GM21390 (cell line): ENCODE results near the gene LIG3.
"Not testable (repeated sequence)": the region's sequence is repeated elsewhere in the genome, so short reads cannot be mapped to it uniquely, and the experiment has no call there.

Experiments used
- ATAC-seq: cut with Tn5 transposase; IDR thresholded peaks from one replicate; pipeline ENCODE4 v1.9.1; 2021; ENCODE audit not compliant: unreplicated experiment

Gene LIG3

DNA sequence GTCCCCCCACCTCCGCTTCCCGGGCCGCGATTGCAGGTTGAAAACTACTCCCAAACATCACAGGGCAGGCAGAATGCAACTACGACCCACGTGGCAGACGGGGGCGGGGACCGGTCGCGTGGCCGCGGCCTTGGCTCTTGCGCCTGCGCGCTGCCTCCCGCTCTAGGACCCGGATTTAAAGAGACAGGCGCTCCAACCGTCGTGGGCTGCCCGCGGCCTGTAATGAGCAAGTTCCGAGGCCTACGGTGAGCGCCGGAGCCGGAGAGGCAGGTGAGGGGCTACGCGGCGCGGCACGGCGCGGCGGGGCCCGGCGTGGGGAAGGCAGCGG lies at the start of gene LIG3:
TSS of gene LIG3 (plus strand) at position 160 of the 328 bp plus-strand sequence. CDS start 2,494 bp downstream, outside the sequence.
- peak; percentile 80 for ATAC-seq

DNA sequence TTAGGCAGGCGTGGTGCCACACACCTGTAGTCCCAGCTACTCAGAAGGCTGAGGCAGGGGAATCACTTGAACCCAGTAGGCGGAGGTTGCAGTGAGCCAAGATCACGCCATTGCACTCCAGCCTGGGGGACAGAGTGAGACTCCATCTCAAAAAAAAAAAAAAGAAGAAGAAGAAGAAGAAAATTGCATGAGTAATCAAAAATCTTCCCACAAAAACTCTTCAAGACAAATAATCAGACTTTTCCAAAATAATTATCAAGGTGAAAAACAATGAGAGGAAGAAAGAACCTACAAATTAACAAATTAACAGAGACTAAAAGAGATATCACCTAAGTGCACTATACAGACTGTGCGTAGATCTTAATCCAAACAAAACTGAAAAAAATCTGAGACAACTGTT lies 29.5 kb upstream of the LIG3 start:
- not testable (repeated sequence) for ATAC-seq

DNA sequence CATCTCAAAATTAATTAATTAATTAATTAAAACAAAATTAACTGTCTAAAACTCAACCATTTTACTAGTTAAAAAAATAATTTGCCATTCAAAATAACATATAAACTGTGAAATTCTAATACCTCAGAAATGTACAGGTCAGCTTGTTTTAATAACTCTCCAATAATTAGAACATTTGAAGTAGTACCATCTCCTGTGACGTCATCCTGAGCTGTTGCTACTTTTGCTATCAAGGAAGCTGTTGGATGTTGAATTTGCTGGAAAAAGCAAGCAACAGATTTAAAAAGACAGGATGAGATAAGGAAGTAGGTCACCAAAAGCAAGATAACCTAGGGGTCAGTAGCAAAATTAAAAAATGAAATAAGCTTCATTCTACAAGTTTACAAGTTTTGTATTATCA lies 21.9 kb upstream of the LIG3 start:
- ATAC-seq: no peak

DNA sequence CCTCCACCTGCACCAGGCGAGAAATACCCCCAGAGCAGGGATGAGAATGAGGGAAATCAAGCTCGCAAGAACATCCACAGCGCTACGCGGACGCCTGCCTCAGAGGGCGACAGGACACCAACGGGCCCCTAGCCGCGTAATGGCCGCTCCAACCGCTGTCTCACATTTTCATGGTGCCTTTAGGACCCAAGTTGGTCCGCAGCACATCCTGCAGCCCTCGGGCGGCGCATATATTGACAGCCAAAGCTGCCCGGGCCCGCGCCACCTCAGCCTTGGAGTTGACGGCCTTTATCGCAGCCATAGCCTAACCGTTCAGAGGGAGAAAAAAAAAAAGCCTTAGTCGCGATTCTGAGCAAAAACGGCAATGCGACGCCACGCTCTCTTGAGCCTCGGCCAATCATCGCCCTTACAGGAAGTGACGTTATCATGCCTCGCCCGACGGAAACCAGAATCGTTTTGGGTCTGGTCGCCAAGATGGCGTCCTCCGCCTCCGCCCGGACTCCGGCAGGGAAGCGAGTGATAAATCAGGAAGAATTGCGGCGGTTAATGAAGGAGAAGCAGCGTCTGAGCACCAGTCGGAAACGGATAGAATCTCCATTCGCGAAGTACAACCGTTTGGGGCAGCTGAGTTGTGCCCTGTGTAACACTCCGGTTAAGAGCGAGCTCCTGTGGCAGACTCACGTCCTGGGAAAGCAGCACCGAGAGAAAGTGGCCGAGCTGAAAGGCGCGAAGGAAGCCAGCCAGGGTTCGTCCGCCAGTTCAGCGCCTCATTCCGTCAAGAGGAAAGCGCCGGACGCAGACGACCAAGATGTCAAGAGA lies 19.0 kb upstream of the LIG3 start, which contains the start of the genes CCT6B and ZNF830:
TSS of gene CCT6B (minus strand) at position 368 of the 819 bp plus-strand sequence. CDS start at position 301, 67 bp downstream.
TSS of gene ZNF830 (plus strand) at position 448 of the 819 bp plus-strand sequence. CDS start at position 475, 27 bp downstream.
- ATAC-seq: peak; percentile 80

DNA sequence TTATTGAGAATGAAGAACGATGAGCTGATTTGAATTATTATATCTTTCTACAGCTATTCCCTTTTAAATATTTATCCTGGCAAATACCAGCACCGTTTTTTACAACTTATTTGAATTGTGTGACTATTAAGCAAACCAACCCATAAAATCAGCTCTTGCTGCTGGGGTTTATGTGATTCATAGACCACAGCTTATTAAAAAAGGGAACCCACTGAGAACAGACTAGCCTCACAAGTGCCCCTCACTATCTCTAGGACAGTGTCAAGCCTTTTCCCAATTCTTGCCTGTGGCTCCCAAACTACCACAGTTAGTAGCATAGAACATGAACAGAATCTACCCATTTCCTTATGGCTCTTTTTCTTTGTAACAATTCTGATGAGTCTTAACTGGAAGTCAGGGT lies 6.1 kb upstream of the LIG3 start:
- no peak for ATAC-seq

DNA sequence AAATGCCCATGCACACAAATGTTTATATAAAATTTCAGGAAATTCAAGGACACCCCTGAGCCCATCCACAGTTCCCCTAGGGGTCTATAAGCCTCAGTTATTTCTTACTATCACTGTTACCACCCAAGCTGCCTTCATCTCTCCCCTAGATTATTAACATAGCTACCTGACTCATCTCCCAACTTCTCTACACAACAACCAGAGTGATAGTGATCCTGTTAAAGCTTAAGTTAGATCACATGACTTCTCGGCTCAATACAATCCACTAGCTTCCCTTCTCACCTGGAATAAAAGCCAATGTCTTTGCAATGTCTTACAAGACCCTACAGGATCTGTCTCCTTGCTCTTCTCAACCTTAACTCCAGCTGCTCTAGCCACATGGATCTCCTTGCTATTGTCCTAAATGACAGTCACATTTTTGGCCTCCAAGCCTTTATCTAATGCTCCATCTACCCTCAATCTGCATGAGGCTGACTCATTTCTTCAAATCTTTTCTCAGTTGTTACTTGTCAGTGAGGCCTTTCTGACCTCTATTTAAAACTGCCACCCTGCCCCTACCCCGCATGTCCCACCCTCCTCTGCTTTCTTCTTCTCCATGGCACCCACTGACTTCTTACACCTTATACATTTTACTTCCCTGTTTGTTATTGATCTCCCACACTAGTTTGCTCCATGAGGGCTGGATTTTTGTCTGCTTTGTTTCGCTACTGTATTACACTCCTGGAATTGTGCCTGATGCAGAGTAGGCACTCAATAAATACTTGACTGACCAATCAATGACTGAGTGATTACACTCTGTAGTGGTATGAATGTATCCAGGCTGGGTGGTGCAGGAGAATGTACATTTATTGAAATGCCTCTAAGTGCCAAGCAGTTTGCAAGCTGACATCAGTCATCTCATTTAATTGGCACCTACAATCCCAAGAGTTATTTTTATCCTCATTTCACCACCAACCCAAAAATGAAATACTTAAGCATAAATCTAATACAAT lies 5.2 kb upstream of the LIG3 start:
- ATAC-seq: no peak

DNA sequence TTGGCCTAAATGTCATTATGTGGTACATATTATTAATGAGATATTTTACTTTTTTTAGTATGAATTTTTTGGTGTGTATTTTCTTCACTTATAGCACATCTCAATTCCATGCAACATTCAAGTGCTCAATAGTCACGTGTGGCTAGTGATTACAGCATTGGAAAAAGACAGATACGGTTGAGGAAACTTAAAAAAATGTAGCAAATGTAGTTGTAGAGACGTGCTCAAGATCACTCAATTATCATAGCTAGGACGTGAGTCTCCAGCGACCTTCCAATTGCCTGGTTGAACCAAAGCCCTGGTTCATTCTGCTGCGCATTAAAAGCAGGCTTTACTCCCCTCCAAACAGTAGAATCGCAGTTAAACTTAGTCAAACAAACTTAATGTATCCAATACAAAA lies 1.2 kb upstream of the LIG3 start:
- no peak for ATAC-seq

DNA sequence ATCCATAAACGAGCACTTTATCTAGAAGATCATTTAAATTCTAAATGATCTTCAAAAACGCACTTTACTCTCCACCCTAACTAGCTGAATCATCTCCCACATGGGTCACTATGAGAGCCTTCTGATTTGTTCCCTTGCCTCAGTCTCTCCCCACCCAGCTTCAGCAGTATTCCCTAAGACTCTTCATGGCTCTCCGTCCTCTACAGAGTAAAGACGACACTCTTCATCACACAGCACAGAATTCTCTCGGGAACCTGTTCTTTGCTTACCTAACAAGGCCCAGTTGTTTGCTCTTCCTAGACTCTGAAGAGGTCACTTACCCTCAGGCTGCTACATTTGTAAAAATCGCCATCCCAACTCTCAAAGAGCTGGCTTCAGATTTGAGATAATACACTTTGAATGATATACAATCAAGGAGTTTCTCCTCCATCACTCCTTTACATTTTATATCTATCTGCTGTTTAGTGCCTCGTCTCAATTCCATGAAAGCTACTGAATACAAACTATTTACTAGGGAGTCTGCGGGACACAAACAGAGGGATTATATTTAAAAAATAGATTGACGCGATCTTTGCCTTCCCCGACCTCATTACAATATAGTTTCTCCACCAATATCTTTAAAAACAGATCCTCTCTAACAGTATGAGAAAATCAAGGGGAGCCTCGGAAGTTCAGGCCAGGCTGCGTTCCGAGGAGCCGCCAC lies 511 bp upstream of the LIG3 start:
- no peak for ATAC-seq

DNA sequence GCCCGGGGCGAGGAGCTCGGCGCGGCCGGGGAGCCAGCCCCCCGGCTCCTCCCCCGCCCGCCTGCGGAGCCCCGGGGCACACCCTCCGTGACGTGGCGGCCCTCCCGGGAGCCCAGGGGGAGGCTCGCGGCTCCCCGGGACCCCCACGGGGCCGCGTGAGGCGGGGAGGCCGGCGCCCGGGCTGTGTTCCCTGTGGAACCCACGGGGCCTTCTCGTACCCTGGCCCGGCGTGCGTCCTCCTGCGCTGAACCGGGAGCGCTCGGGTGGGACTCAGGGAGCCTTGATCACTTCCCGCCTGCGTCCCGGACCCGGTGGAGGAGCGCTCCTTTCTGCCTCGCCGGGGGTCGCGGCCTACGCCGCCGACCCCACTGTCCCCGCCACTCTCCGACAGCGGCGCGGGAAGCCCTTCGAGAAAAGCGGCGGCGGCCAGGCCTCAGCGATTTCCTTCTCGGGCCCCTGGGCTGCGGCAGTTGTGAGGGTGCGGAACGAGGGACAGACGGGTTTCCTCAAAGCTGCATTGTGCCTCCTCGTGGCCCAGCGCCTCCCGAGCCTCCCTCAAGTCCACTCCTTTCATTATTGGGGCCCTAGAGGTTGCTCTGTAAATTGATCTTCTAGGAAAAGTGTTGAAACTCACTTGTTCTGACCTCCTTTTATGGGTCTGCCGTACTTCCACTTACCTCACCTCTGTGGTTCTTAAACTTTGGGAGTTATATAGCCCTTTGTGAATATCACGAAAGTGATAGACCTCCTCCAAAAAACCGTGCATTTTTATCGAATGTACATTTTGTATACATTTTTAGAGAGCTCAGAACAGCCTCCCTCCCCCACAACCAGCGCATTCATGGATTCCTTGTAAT lies 597 bp downstream of the LIG3 start:
- ATAC-seq: peak; percentile 80

DNA sequence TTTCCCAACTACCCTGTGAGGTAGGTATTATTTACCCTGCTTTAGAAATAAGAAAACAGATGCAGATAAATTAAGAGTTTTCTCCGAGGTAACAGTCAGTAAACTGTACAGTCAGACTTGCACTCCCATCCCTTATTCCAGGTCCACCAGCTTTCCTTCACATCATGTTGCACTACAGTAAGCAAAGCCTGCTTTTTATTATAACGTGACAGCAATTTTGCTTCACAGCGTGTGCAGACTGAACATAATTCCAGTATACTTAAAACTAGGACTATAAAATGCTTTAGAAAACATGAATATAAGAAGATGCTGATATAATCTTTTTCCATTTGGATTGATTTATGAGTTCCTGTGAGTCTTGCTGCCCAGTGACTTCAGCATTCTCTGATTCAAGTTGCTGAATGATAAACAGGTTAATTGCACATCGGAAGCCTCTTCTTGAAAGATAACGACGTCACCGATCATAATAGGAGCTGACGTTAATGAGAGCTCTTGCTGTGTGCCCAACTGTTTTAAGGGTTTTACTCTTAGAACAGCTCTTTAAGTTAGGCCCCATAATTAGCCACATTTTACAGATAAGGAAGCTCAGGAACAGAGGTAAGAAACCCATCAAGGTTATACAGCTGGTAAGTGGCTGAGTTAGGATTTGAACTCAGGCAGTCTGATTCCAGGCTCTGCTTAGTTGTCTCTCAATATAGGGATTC lies 1.4 kb downstream of the LIG3 start:
- ATAC-seq: no peak

DNA sequence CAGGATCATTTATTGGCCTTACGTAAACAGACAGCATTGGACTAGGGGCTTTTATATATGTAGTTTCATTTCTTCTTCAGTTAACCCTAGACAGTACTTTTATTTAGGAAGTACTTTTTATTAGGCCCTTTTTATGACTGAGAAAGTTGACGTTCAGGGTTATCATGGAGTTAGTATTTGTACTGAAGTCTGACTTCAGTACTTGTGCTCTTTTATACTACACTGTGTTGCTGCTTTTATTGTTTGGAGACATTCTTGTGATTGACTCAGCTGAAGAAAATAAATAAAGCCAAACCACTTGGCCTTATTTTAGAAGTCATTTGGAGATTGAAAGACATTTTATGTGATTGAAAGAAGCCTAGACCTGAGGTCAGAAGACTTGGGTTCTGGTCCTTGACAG lies 6.9 kb downstream of the LIG3 start:
- no peak for ATAC-seq

DNA sequence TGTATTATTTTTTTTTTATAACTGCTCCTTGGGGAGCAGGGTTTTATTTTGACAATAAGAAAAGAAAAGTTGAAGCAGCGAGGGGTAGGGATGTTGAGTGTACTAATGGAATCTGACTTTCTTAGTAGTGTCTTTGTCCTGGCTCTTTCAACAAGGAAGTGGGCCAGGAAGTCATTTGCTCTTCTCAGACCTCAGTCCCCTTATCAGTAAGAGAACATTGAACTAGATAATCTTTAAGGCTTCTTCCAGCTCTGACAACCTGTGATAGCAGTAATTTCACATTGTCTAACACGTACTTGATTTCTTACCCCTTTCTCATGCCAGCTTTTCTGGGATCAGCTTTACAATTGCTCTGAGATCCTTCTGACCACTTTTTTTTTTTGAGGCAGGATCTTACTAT lies 8.3 kb downstream of the LIG3 start:
- no peak for ATAC-seq

DNA sequence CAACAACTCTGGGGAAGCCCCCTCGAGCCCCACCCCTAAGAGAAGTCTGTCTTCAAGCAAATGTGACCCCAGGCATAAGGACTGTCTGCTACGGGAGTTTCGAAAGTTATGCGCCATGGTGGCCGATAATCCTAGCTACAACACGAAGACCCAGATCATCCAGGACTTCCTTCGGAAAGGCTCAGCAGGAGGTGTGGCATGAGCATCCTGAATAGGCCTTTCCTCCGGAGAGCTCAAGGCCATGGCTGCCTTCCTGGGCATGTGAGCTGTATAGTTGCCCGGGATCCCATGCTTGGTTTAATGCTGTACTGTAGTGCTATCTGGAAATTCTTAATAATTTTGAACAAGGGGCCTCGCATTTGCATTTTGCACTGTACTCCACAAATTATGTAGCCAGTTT lies 9.2 kb downstream of the LIG3 start:
- ATAC-seq: no peak

DNA sequence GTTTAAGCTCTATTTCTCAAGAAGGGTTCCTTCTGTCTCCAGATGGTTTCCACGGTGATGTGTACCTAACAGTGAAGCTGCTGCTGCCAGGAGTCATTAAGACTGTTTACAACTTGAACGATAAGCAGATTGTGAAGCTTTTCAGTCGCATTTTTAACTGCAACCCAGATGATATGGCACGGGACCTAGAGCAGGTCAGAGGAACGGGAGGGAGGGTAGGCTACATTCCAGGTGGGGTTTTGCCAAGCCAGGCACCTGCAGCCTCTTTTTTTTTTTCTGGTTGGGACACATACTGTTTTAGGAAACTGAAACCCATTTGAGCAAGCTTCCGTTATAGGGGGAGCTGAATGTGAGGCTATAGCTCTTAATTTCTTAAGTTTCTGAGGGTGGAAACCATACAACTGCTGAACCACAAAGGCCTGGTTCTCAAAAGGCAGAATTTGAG lies 10.6 kb downstream of the LIG3 start:
- ATAC-seq: no peak

DNA sequence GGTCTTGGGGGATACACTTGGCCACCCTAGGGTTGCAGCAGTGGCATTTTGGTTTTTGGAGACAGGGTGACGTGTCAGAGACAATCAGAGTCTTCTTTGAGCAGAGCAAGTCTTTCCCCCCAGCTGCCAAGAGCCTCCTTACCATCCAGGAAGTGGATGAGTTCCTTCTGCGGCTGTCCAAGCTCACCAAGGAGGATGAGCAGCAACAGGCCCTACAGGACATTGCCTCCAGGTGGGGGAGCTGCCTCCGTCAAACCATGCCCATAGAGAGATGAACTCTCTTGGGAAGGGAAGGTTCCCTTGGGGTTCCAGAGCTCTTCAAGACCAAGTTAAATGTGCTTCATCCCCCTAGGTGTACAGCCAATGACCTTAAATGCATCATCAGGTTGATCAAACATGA lies 11.3 kb downstream of the LIG3 start:
- ATAC-seq: no peak

DNA sequence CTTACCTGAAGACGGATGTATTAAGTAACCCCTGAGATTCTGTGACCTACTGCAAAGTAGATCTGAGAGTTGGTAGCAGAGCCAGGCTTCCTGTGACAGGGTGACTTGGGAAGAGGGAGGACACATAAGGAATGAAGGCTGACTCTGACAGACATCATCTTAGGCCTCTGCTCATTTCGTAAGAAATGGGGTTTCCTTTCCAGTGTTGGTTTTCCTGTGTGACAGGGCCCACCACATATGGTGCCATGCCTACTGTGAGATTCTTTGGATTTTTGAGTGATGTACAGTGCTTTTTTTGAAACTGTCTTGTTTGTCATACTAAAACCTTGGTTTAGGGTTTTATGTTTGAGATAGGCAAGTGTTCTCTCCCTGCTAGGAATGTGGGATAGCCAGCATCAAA lies 12.7 kb downstream of the LIG3 start:
- ATAC-seq: no peak

DNA sequence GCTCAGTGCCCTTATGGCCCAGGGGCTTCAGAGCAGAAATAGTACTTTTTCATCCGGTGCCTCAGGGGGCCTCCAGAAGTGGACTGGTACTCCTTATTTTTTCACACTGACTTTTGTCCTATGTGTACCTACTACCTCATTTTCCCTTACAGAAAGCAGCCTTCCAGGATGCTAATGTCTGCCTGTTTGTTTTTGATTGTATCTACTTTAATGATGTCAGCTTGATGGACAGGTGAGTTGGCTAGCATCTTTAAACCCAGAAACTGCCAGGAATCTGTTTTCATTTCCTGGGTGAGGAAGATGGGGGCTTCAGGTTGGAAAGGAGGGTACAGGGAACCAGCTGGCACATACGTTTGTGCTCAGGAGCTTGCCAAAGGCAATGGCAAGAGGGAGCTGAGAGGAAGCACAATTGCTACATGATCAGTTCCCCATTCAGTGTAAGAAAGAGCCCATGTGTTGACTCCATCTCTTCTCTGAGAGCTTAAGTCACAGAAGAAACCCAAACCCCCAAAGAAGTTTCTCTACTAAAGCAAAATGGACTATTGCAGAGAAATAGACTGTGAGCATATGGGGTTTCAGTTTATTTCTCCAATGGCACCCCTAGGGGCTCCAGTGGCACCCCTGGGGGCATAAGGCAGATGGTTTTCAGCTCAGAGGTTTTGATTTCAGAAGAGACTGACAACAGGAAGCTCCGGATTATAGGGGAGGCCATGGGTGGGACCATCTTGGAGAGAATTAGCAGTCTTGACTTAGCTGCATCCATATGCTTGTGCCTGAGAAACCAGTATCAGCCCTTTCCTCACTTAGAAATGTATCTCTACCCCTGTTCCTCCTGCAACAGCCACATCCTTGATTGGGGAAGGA lies 16.3 kb downstream of the LIG3 start:
- no peak for ATAC-seq

DNA sequence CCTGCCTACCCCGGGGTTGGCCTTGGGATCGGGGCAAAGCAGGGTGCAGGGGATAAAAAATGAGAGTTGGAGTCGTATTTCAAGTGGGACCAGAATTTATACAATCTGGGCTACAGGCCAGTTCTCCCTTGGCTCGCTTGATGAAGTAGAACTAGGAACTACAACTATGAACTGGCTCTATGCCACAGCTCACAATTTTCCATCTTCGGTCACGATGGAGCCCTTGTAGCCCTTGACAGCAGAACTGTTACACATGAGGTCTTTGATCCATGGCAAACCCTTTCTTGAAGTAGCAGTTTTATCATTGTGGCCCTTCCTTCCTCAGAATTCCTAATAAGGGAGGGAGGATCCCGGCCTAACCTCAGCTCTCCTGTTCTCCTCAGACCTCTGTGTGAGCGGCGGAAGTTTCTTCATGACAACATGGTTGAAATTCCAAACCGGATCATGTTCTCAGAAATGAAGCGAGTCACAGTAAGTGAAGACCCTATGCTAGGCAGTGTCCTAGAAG lies 17.1 kb downstream of the LIG3 start:
- no peak for ATAC-seq
